Activated B cell treated with CpG ODN at 0.5 μM for 24 hours (primary cell): ENCODE results near the gene THSD4. TPM values are rescaled to one million over a fixed set of nuclear protein-coding genes. Genes with fewer than 3 reads are reported as not detected.

Source experiments
- ATAC-seq: fragments of 200-7000 bp; cut with Tn5 transposase; one replicate; pipeline ENCODE4 v1.10.0; 2021; ENCODE audit warnings: low read depth, mild to moderate bottlenecking, moderate library complexity
- CTCF ChIA-PET: fragments of 350-600 bp; sonication (Branson Sonifier 250); formaldehyde crosslinking; loops from one replicate; lab custom pipeline; 2021; ENCODE audit warnings: antibody characterized with exemption; lab: Charles Lee
- POLR2A ChIA-PET: fragments of 350-600 bp; sonication (Branson Sonifier 250); formaldehyde crosslinking; loops from one replicate; lab custom pipeline; 2021; ENCODE audit warnings: antibody characterized with exemption; lab: Charles Lee
- DNase-seq: peaks from one replicate; pipeline ENCODE4 v3.0.0; 2022
- H3K27ac Mint-ChIP-seq: one replicate; pipeline ENCODE4 v1.8.0; 2020; ENCODE audit warnings: mixed read lengths
- H3K27me3 Mint-ChIP-seq: one replicate; pipeline ENCODE4 v1.8.0; 2021; ENCODE audit warnings: mixed read lengths
- H3K36me3 Mint-ChIP-seq: one replicate; pipeline ENCODE4 v1.8.0; 2021; ENCODE audit warnings: low read depth, mixed read lengths
- H3K4me1 Mint-ChIP-seq: one replicate; pipeline ENCODE4 v1.8.0; 2021; ENCODE audit warnings: mixed read lengths
- H3K4me3 Mint-ChIP-seq: one replicate; pipeline ENCODE4 v1.8.0; 2020; ENCODE audit warnings: mild to moderate bottlenecking, mixed read lengths
- H3K9me3 Mint-ChIP-seq: one replicate; pipeline ENCODE4 v1.8.0; 2020; ENCODE audit warnings: mixed read lengths
- intact Hi-C: fragments of 100-400 bp; cut with micrococcal nuclease; formaldehyde crosslinking; loops from one replicate; pipeline ENCODE4 v1.15.1; 2024
- total RNA-seq: library from RNA; stranded (reverse); gene quantifications from 2 replicates; pipeline ENCODE4 v1.2.3, GENCODE V29; 2022
- TF ChIP-seq, protein P1 (sequence below): fragments of 200-600 bp; IDR thresholded peaks from one replicate; pipeline ENCODE4 v1.8.0; 2022; ENCODE audit warnings: antibody characterized with exemption, mild to moderate bottlenecking

The THSD4 gene
- total RNA-seq, 1 donor from 2014 or later: not detected

DNA sequence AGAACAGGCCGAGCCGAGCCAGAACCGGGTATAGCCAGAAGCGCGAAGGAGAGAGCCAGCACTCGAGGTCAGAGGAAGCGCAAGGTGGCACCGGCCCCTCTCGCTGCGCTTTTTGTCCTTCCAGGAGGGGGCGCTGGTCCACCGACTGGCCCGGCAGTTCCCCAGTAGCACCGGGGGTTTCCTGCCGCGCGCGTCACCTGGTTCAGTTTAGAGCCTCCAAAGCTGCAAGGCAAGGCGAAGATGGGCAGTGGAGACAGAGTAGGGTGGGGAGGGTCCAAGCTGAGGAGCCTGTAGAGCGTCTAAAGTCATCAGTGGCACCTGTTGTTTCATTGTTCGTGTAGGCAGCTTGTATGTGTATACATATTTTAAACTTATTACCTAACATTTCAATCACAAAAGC, 687.5 kb downstream of the THSD4 start:
- H3K9me3 Mint-ChIP-seq: no peaks in the 10 kb centered on the region
- no peak for DNase-seq

DNA sequence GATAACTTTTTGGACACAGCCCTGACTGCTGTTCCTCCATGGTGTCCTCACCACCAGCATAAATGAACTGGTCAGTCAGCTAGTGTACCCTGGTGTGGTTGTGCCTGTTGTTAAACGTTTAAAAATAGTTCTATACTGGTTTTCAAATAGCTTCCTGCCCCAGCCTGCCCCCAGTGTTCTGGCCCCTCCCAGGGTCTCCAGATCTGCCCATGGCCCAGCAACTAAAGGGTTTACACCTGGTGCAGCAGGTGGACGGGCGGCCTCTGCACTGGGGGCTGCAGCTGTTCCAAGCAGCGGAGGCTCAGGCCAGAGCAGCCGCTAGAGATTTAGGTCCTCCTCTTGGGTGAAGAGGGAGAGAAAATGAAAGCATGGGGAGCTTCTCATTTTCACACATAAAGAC, 689.0 kb downstream of the THSD4 start:
- no peak overlapping the region for H3K27ac Mint-ChIP-seq
- intact Hi-C loops: no loop called here
- TF ChIP-seq, protein P1, sequence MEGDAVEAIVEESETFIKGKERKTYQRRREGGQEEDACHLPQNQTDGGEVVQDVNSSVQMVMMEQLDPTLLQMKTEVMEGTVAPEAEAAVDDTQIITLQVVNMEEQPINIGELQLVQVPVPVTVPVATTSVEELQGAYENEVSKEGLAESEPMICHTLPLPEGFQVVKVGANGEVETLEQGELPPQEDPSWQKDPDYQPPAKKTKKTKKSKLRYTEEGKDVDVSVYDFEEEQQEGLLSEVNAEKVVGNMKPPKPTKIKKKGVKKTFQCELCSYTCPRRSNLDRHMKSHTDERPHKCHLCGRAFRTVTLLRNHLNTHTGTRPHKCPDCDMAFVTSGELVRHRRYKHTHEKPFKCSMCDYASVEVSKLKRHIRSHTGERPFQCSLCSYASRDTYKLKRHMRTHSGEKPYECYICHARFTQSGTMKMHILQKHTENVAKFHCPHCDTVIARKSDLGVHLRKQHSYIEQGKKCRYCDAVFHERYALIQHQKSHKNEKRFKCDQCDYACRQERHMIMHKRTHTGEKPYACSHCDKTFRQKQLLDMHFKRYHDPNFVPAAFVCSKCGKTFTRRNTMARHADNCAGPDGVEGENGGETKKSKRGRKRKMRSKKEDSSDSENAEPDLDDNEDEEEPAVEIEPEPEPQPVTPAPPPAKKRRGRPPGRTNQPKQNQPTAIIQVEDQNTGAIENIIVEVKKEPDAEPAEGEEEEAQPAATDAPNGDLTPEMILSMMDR: no peak
- no peak overlapping the region for H3K4me3 Mint-ChIP-seq
- no peak for ATAC-seq
- no peak for DNase-seq
- no peaks in the 10 kb centered on the region for H3K36me3 Mint-ChIP-seq
- CTCF ChIA-PET: interaction anchor here (2.0 kb wide), 1 partner anchor 61 kb away, joined by 9 read pairs; no protein-coding TSS in a partner anchor
- POLR2A ChIA-PET: no interaction called here
- H3K4me1 Mint-ChIP-seq: peaks cover 2% of the 10 kb centered on the region
- peaks cover 13% of the 10 kb centered on the region for H3K27me3 Mint-ChIP-seq
- H3K9me3 Mint-ChIP-seq: no peaks in the 10 kb centered on the region

More for the DNA sequence above, 687.5 kb downstream of the THSD4 start:
- ATAC-seq: no peak
- Mint-ChIP-seq H3K4me1 (peaks cover 2% of the 10 kb centered on the region), H3K4me3 (no peak overlapping the region), H3K27me3 (peaks cover 13% of the 10 kb centered on the region), H3K27ac (no peak overlapping the region), H3K36me3 (no peaks in the 10 kb centered on the region)
- TF ChIP-seq, protein P1: no peak
- ChIA-PET CTCF (interaction anchor here (0.9 to 2.0 kb wide), 3 partner anchors 24 to 351 kb away, joined by 3 to 9 read pairs (median 3); no protein-coding TSS in a partner anchor), POLR2A (no interaction called here)
- intact Hi-C loops: no loop called here

DNA sequence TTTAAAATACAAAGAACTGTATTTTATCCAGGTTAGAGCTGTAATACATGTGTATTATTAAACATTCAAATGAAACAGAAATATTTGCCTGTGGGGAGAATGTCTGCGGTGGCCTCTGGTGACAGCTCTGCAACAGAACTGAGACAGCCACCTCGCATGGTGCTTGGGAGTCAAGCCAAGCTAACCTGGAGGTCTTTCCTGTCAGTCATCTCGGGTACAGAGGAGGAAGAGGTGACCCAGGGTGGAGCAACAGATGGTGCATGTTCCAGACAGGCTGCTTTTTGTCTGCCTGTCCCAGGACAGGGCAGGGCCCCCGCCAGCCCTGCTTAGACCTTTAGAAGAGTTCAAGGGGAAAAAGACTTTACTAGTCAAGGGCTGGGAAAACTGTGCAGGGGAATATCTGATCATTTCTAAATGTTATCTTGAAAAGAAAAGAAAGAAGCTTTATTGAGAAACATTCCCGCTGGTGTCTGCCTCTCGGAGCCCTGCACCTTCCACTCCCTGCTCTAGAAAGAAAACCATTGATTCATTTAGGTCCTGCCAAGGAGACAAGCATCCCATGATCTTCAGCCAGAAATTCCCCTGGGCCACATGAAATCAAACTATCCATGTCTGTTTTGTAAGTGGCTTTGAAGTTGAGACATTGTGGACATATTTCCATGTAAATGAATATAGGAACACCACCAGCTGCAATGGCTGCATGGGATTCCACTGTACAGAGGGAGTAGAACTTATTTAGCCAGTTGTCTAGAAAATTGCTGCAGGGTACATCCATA, 689.6 kb downstream of the THSD4 start:
- no peaks in the 10 kb centered on the region for H3K9me3 Mint-ChIP-seq
- H3K4me1 Mint-ChIP-seq: peaks cover 2% of the 10 kb centered on the region
- CTCF ChIA-PET: interaction anchor here (2.0 kb wide), 1 partner anchor 61 kb away, joined by 9 read pairs; no protein-coding TSS in a partner anchor
- POLR2A ChIA-PET: no interaction called here
- H3K36me3 Mint-ChIP-seq: no peaks in the 10 kb centered on the region
- TF ChIP-seq, protein P1: no peak
- peaks cover 13% of the 10 kb centered on the region for H3K27me3 Mint-ChIP-seq
- no peak overlapping the region for H3K27ac Mint-ChIP-seq
- intact Hi-C loops: no loop called here
- no peak for ATAC-seq
- DNase-seq: no peak
- H3K4me3 Mint-ChIP-seq: no peak overlapping the region

DNA sequence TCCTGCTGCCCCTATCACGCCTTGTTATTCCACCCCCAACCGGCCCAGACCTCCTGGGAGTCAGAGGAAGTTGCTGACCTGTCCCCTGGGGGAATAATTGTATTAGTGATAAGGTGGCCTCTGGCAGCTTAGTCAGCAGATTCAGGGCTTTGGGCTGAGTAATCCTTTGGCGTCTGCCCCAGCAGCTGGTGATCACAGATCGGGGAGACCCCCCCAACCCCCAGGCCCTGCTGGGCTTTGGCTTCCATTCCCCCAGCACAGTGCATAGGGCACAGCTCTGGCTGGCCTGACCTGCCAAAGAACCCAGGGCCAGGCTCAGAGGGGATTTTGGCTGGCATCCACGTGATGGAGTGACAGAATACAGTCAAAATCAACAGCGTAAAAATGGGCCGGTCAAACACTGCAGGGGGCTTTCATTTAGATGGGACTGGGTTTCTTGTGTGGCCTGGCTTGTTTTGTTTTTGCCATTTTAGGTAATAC, 691.2 kb downstream of the THSD4 start:
- ATAC-seq (no peak), DNase-seq (no peak)
- Mint-ChIP-seq H3K4me3 (no peak overlapping the region), H3K27me3 (peaks cover 3% of the 10 kb centered on the region), H3K36me3 (no peaks in the 10 kb centered on the region), H3K4me1 (peaks cover 2% of the 10 kb centered on the region), H3K9me3 (no peaks in the 10 kb centered on the region), H3K27ac (no peak overlapping the region)
- TF ChIP-seq, protein P1: no peak
- intact Hi-C loops: no loop called here
- CTCF ChIA-PET: no interaction called here
- POLR2A ChIA-PET: no interaction called here

DNA sequence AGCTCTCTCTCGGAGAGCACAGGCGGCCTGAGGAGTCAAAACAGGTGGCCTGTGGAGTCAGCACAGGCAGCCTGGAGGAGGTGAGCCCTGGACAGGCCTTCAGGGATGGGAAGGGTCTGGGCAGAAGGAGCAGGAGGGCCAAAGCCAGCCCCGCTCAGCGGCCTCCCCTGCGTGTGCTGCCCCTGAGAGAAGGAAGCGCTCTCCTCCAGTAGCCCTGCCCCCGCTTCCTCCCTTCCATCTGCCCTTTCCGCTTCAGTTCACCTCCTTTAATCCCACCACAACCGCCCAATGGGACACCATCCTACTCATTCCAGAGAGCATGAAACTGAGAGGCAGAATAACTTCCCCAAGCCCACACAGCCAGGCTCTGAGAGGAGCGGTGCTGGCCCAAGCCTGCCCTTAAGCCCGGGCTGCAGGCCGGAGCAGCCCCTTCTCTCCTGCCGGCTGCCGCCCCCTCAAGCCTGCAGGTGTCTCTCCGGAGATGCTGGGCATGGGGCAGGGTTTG, 691.9 kb downstream of the THSD4 start:
- no peak overlapping the region for H3K27ac Mint-ChIP-seq
- ChIA-PET CTCF (no interaction called here), POLR2A (no interaction called here)
- no peak overlapping the region for H3K4me3 Mint-ChIP-seq
- ATAC-seq (no peak), DNase-seq (no peak)
- intact Hi-C loops: no loop called here
- TF ChIP-seq, protein P1: no peak
- H3K9me3 Mint-ChIP-seq: no peaks in the 10 kb centered on the region
- H3K36me3 Mint-ChIP-seq: no peaks in the 10 kb centered on the region
- H3K4me1 Mint-ChIP-seq: peaks cover 2% of the 10 kb centered on the region
- H3K27me3 Mint-ChIP-seq: no peaks in the 10 kb centered on the region
